ENCODE data around the gene DHH. TPM values are rescaled to one million over a fixed set of nuclear protein-coding genes. Genes with fewer than 3 reads are reported as not detected.

The DHH gene
- total and polyA plus RNA-seq, 9 of the 15 experiments (the other 6 are each of a cell fraction or from before 2014, with no cell fraction given) = 0.07 to 2.6 (median 0.54) TPM

- TF ChIP-seq MBD1 (CRISPR knock-in tag; IDR thresholded peaks at IDR 0.05) (no peak), RBM17 (IDR thresholded peaks at IDR 0.05; ENCODE audit: borderline replicate concordance, low read depth, low read length) (no peak)
These were observed 35.1 kb downstream of the DHH start (continued) for GRCh38 chr12:49059299-49060171.

GRCh38 chr12:49059045-49059298 lies 35.6 kb downstream of the DHH start:
- intact Hi-C loops (cut with micrococcal nuclease) = no loop called here
- DNase-seq (ENCODE audit: extremely low read depth in 1 of 4, low spot score in 3 of 4) = no peak

More at GRCh38 chr12:49059045-49059298, 35.6 kb downstream of the DHH start:
- ATAC-seq (no peak), FAIRE-seq (no peak)
- no peak overlapping the region for H2AFZ ChIP-seq (ENCODE audit: low read depth, low read length)
- POLR2A ChIA-PET = interaction anchor here (0.5 to 6.4 kb wide), 17 partner anchors 8 to 331 kb away, joined by 3 to 40 read pairs (median 4); partner anchors contain the start of genes RHEBL1, TUBA1B and TUBA1C
- in situ Hi-C loops (cut with MboI) = no loop called here
- no peak for TF ChIP-seq NCOA4 (IDR thresholded peaks at IDR 0.05; ENCODE audit: partially characterized antibody)
- TF ChIP-seq RBM17 (IDR thresholded peaks at IDR 0.05; ENCODE audit: borderline replicate concordance, low read depth, low read length) = no peak
- TF ChIP-seq TBP (optimal IDR thresholded peaks at IDR 0.05; ENCODE audit: low read depth, low read length) = no peak
- no peak for TF ChIP-seq MLLT1 (IDR thresholded peaks at IDR 0.05)
- CTCF ChIA-PET (ENCODE audit: low intra/inter-chr PET ratio) = no interaction called here
- H3K9ac ChIP-seq (ENCODE audit: insufficient read depth in 1 of 2, low read depth in 2 of 2, low read length in 2 of 2) = peak overlapping the region; percentile 96 to 98
- H3K9me1 ChIP-seq (ENCODE audit: control insufficient read depth, insufficient read depth, low read length) = peaks cover 4% of the 10 kb centered on the region
- peaks cover 15 to 24% of the 10 kb centered on the region in 2 experiments; a peak in 4 of 5 replicates for H3K4me1 ChIP-seq (replicated peaks in 1 of 2; ENCODE audit: control insufficient read depth in 2 of 2, insufficient read depth in 2 of 2, low read length in 2 of 2)
- H3K27ac ChIP-seq (ENCODE audit: extremely low read depth, low read depth, low read length) = peak overlapping the region; percentile 98
- H3K36me3 ChIP-seq (ENCODE audit: control insufficient read depth, insufficient read depth, low read length) = peaks cover 31% of the 10 kb centered on the region
- no TSS peak for BruUV-seq (replicated peaks)
- H3K4me3 ChIP-seq = peak overlapping the region; percentile 94
- no peaks in the 10 kb centered on the region for H3K27me3 ChIP-seq (ENCODE audit: control insufficient read depth in 2 of 2, insufficient read depth in 2 of 2, low read length in 2 of 2)
- peaks cover 51% of the 10 kb centered on the region for H4K20me1 ChIP-seq (replicated peaks; ENCODE audit: control insufficient read depth, insufficient read depth, low read length)
- no peaks in the 10 kb centered on the region for H3K9me3 ChIP-seq (replicated peaks; ENCODE audit: control insufficient read depth, insufficient read depth, low read depth, low read length)
- H3K79me2 ChIP-seq (ENCODE audit: control insufficient read depth, insufficient read depth, low read length) = peaks cover 78% of the 10 kb centered on the region
- WGBS (ENCODE audit: insufficient coverage, low coverage, missing lambda C conversion rate) = 0% methylated on average over 1 of the region's 1 CpG
- H3K4me2 ChIP-seq (ENCODE audit: insufficient read depth, low read length) = peak overlapping the region; percentile 94
